ENCODE measurements around the gene CAGE1. TPM values are rescaled to one million over a fixed set of nuclear protein-coding genes. Genes with fewer than 3 reads are reported as not detected.

Gene CAGE1
- total RNA-seq, result under 1 TPM; 0.06 to 0.13 TPM

DNA sequence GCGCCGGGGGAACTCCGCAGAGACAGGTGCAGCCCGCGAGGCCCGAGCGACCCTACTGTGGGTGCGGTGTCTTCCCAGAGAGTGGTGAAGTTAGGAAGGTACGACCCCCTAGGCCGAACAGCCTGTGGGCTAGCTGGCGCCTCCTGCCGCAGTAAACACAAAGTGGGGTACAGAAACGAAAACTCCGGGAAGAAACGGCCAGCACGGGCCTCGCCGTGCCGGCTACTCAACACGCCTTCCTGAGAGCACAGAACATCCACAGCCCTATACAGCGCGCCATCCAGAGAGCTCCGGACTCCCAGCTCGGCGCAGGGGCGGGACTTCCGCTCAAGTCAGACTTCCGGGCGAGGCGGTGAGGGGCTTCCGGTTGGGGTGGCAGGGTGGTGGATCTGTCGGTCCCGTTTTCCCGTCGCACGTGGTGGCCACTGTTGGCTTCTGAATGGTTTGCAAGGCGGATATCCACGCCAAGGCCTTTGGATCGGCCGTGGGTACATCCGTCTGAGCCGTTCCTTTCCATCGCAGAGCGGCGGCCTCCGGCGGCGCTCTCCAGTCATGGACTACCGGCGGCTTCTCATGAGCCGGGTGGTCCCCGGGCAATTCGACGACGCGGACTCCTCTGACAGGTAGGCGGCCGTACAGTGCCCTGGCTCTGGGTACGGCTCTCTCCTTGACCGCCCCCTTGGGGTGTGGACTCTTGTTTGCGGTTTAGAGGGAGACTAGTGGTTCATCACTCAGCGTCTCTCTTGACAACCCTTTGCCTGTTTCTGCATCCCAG is at the start of gene CAGE1, which contains the start of gene RIOK1:
Gene CAGE1 (minus strand): TSS at position 292 of the 775 bp plus-strand sequence. CDS start 2,569 bp downstream, outside the sequence.
Gene RIOK1 (plus strand): TSS at position 358 of the 775 bp plus-strand sequence. CDS start 195 bp downstream, at position 553.
- POLR2A ChIA-PET, result interaction anchor here (1.0 to 1.5 kb wide), 7 partner anchors 11 to 712 kb away, joined by 3 to 9 read pairs (median 4); partner anchors contain the start of genes EEF1E1, SNRNP48 and SSR1
- CTCF ChIA-PET, result interaction anchor here (1.1 to 1.5 kb wide), 3 partner anchors 77 to 114 kb away, joined by 3 to 8 read pairs (median 4); partner anchors contain the start of gene SSR1

- CTCF ChIA-PET, result no interaction called here
- POLR2A ChIA-PET, result no interaction called here
These were observed 49.7 kb upstream of the CAGE1 start for GRCh38 chr6:7439228-7439627.

DNA sequence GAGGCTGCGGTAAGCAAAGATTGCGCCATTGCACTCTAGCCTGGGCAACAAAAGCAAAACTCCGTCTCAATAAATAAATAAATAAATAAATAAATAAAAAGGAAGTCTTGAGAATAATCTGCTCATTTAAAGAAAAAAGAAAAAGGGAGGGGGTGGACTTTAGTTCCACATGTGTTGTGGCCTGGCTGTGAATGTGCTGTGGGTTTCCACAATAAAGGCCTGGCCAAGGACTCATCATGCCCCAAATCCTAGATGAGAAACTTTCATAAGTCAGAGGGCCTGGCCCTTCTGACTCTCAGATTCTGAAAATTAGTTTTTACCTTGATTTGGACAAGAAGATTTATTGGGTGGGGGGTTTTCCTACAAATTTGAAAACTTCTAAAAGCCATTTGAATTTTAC is 48.5 kb upstream of the CAGE1 start:
- POLR2A ChIA-PET, result no interaction called here

DNA sequence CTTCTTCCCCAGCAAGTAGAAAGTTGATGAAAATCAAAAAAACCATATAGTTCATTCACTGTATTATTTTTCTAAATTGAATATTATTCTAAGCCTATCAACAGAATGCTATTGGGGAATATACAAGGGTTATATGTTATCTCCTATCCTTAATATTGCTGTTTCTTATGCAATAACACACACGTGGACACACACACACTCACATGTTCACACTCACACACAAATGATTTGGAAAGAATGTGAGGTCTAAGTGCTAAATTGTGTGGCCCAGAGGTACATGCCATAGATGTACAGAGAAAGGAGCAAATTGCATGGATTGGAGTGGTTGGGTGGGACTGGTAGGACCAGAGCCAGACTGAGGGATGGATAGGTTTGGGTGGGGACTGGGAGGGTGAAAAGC is 45.1 kb upstream of the CAGE1 start:
- ChIA-PET POLR2A (no interaction called here), CTCF (no interaction called here)

More for the DNA sequence above, 48.5 kb upstream of the CAGE1 start:
- CTCF ChIA-PET, result no interaction called here

GRCh38 chr6:7433121-7433617 is 43.6 kb upstream of the CAGE1 start:
- ChIA-PET CTCF (no interaction called here), POLR2A (no interaction called here)

- POLR2A ChIA-PET, result no interaction called here
- CTCF ChIA-PET, result no interaction called here
These were observed 43.0 kb upstream of the CAGE1 start for GRCh38 chr6:7432391-7433120.

DNA sequence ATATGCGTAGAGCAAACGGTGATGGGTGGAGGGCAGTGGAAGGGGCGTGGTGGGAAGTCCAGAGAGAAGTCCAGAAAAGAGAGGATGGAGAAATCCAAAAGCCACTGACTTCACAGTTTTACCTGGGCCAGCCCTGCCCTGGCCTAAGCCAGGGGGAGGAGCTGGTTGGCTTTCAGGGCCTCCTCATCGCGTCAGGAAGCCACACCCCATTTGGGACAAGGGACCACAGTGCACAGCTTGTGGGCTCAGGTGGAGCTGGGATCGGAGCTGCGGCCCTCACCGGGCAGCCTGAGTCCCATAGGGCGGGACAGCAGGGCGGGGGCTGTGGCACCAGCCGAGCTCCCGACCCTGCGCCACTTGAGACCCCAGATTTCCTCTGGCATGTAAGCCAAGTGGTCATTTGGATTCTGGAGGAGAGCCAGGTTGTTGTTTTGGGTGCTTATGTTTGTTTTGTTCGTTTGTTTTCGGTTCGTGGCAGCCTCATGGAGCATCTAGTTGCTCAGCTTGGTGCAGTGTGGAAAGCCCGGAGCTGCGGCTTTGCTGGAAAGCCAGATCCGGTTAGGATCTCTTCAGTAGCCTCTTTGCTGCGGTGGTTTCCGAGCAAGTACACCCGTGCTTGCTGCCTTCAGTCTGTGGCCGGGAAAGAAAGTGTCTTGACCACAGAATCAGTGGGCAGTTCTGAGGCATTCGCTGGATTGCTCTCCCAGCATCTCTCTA is 42.3 kb upstream of the CAGE1 start:
- ChIA-PET POLR2A (no interaction called here), CTCF (no interaction called here)

DNA sequence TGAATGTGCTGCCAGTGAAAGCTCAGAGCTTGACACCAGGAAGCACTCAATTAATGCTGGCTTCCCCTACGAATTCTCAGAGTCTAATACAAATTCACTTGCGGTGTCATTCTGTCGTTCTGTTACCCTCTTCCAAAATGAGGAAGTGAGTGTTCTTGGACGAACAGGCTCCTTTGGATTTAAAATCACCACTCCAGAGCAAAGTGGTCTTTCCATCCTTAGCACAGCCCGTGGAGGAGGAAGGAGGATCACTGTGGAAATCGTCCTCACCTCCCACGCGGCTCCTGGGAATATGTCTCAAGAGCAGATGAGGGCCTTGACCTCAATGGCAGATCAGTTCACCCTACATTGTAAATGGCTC is 41.8 kb upstream of the CAGE1 start:
- ChIA-PET CTCF (no interaction called here), POLR2A (no interaction called here)

DNA sequence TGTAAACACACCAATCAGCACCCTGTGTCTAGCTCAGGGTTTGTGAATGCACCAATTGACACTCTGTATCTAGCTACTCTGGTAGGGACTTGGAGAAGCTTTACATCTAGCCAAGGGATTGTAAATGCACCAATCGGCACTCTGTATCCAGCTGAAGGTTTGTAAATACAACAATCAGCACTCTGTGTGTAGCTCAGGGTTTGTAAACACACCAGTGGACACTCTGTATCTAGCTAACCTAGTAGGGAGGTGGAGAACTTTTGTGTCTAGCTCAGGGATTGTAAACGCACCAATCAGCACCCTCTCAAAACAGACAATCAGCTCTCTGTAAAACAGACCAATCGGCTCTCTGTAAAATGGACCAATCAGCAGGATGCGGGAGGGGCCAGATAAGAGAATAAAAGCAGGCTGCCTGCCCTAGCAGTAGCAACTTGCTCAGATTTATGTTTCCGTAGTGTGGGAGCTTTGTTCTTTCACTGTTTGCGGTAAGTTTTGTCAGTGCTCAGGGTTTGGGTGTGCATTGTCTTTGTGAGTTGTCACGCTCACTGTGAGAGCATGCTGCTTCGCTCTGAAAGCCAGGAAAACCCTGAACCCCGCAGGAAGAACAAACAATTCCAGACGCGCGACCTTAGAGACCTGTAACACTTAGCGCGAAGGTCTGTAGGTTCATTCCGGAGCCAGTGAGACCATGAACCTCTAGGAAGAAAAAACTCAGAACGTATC is 37.1 kb upstream of the CAGE1 start:
- POLR2A ChIA-PET, result no interaction called here
- CTCF ChIA-PET, result no interaction called here

GRCh38 chr6:7425808-7426190 is 36.3 kb upstream of the CAGE1 start:
- CTCF ChIA-PET, result no interaction called here
- POLR2A ChIA-PET, result no interaction called here

- POLR2A ChIA-PET, result no interaction called here
- CTCF ChIA-PET, result no interaction called here
These were observed 35.6 kb upstream of the CAGE1 start for GRCh38 chr6:7424967-7425807.

DNA sequence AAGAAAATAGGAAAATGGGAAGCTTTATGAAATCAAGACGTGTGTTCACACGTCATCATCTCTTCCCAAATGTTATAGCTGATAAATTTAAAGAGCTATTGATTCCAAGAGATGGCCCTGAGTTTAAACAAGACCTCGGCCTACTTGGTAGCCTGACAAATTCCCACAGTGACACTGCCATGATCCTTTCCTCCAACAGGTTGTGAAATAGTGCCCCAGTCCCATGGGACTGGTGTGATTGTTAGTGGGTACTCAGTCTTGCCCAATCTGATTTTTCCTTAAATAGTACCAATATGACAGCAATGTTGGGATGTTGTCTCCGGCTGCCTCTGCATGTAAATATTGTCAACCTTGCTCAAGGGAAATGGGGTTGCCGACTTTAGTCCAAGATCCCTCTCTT is 34.5 kb upstream of the CAGE1 start:
- POLR2A ChIA-PET, result no interaction called here
- CTCF ChIA-PET, result no interaction called here

DNA sequence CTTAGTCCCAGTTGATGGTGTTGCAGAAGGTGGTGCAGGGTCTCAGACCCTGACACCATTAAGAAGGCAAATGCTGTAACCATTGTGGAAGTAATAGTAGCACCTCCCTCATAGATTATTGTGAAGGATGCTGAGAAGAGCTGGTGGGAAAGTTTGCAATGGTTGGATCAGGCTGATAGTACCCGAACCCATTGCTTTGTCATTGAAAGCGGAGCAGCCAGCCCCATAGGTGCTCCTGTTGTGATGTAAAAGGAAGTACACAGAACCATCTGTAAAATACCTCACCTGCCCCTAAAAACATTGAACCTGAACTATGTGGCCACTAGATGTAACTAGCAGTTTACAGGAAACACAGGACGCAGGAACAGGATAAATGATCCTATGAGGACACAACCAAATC is 31.5 kb upstream of the CAGE1 start:
- CTCF ChIA-PET, result no interaction called here

GRCh38 chr6:7419065-7419464 is 29.5 kb upstream of the CAGE1 start:
- CTCF ChIA-PET, result no interaction called here
- POLR2A ChIA-PET, result no interaction called here

More for the DNA sequence above, 31.5 kb upstream of the CAGE1 start:
- POLR2A ChIA-PET, result no interaction called here

DNA sequence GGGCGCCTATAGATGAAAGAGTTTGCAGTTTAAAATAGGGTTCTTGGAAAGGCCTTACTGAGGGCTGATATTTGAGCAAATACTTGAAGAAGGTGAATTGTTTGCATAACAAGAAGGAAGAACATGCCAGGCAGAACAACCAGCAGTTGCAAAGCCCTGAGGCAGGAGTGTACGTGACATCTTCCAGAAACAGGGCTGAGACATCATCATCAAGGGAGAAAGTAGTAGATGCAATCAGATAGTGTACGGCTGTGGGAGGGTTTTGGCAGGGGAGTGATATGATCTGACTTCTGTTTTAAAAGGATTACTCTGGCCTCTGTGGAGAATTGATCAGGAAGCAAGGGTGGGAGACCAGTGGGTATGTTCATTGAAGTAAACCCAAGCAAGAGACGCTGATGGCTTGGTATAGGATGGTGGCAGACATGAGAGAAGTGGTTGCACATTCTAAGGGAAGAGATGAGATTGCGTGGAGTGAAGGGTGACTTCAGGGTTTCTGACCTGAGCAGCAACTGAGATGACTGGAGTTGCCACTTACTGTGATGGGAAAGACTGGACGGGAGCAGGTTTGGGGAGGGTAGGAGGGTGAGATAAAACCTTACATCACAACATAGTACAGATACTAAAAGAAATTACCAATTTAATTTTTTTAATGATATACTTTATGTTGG is 28.8 kb upstream of the CAGE1 start:
- POLR2A ChIA-PET, result no interaction called here
- CTCF ChIA-PET, result no interaction called here

DNA sequence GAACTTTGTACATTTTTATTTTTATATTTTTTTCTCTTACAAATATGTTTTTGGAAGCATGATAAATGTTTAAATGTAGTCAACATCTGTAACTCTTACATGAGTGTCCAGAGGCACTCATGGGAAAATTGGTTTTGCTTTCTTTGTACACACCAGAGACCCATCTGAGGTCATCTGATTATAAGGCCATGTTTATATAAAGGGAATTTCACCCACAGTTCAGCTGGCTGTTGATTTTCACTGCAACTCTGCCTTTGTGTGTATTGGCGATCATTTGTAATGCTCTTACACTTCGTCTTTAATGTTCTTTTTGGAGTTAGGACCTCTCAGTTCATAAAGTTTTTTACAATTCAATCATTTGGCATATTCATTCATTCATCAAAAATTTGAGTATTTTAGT is 28.1 kb upstream of the CAGE1 start:
- POLR2A ChIA-PET, result no interaction called here
- CTCF ChIA-PET, result no interaction called here

DNA sequence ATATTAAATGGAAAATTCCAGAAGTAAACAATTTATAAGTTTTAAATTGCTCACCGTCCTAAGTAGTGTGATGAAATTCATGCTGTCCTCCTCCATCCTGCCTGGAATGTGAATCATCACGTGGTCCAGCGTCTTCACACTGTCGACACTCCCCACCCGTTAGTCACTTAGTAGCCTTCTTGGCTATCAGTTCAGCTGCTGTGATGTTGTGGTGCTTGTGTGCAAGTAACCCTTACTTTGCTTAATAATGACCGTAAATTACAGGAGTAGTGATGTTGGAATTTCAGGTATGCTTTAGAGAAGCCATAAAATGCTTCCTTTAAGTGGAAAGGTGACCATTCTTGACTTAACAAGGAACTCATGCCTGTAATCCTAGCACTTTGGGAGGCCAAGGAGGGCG is 25.3 kb upstream of the CAGE1 start:
- ChIA-PET POLR2A (no interaction called here), CTCF (no interaction called here)

- CTCF ChIA-PET, result no interaction called here
- POLR2A ChIA-PET, result no interaction called here
These were observed 23.7 kb upstream of the CAGE1 start for GRCh38 chr6:7413151-7413823.

All from activated CD8-positive, alpha-beta memory T cell treated with anti-CD3 and anti-CD28 coated beads for 36 hours (primary cell).